Stomach (tissue), 4 donors: Measurements from ENCODE around the gene NMRAL1.

Experiments
- CTCF ChIP-seq, 7 experiments: fragments of 450-650 bp in 4 of 7; fragments of 200-600 bp in 3 of 7; sonication (generic) in 3 of 7; IDR thresholded peaks; one replicate each; pipeline ENCODE4 v1.5.1; 2016 to 2019; ENCODE audit warnings: antibody characterized with exemption in 7 of 7, control low read depth in 2 of 7, mild to moderate bottlenecking in 1 of 7
- POLR2A ChIP-seq, 4 donors: fragments of 450-650 bp; IDR thresholded peaks; one replicate each; pipeline ENCODE4 v1.6.1; 2016; ENCODE audit warnings: antibody characterized with exemption in 4 of 4, control low read depth in 2 of 4, mild to moderate bottlenecking in 1 of 4, moderate library complexity in 1 of 4
- POLR2AphosphoS5 ChIP-seq, 3 donors: sonication (generic); formaldehyde crosslinking; IDR thresholded peaks; one replicate each; pipeline ENCODE4 v1.6.1; 2016; ENCODE audit warnings: antibody characterized with exemption in 3 of 3

GRCh38 chr16:4433228-4433627, 41.2 kb downstream of the NMRAL1 start:
- no peak for TF ChIP-seq POLR2A (IDR thresholded peaks at IDR 0.05)
- no peak for TF ChIP-seq CTCF (IDR thresholded peaks at IDR 0.05)
- no peak for TF ChIP-seq POLR2AphosphoS5 (IDR thresholded peaks at IDR 0.05)
